ENCODE measurements around the gene HTT.
A peak's percentile ranks its signal among the peaks of the same experiment; 100 is the strongest.

GRCh38 chr4:3193531-3194203, 119.2 kb downstream of the HTT start:
- TF ChIP-seq PBX3 (IDR thresholded peaks at IDR 0.05; ENCODE audit: insufficient replicate concordance, low read depth, low read length) (no peak), EZH2 (IDR thresholded peaks at IDR 0.05; ENCODE audit: borderline replicate concordance, control insufficient read depth, low read depth, low read length) (no peak), PML (IDR thresholded peaks at IDR 0.05; ENCODE audit: low read length) (no peak), SP1 (IDR thresholded peaks at IDR 0.05; ENCODE audit: low read depth, low read length) (no peak), ZZZ3 (IDR thresholded peaks at IDR 0.05; ENCODE audit: control insufficient read depth, insufficient read length, low read depth) (no peak), TCF7 (IDR thresholded peaks at IDR 0.05; ENCODE audit: borderline replicate concordance) (no peak), HDAC6 (IDR thresholded peaks at IDR 0.05; ENCODE audit: unreplicated experiment) (no peak), ASH2L (IDR thresholded peaks at IDR 0.05; ENCODE audit: borderline replicate concordance, low read depth) (no peak), EP300 (IDR thresholded peaks at IDR 0.05; ENCODE audit: borderline replicate concordance in 1 of 2, control insufficient read depth in 1 of 2, low read depth in 2 of 2, low read length in 2 of 2) (no peak), CHD2 (IDR thresholded peaks at IDR 0.05; ENCODE audit: borderline replicate concordance, low read depth, low read length) (no peak), RFX5 (IDR thresholded peaks at IDR 0.05; ENCODE audit: low read depth, low read length) (no peak)
- TF ChIP-seq, protein P1, sequence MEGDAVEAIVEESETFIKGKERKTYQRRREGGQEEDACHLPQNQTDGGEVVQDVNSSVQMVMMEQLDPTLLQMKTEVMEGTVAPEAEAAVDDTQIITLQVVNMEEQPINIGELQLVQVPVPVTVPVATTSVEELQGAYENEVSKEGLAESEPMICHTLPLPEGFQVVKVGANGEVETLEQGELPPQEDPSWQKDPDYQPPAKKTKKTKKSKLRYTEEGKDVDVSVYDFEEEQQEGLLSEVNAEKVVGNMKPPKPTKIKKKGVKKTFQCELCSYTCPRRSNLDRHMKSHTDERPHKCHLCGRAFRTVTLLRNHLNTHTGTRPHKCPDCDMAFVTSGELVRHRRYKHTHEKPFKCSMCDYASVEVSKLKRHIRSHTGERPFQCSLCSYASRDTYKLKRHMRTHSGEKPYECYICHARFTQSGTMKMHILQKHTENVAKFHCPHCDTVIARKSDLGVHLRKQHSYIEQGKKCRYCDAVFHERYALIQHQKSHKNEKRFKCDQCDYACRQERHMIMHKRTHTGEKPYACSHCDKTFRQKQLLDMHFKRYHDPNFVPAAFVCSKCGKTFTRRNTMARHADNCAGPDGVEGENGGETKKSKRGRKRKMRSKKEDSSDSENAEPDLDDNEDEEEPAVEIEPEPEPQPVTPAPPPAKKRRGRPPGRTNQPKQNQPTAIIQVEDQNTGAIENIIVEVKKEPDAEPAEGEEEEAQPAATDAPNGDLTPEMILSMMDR (IDR thresholded peaks at IDR 0.05 in 2 of 3, conservative IDR thresholded peaks at IDR 0.05 in 1 of 3; ENCODE audit: control insufficient read depth in 2 of 3, extremely low read depth in 1 of 3, insufficient read depth in 1 of 3, low read depth in 3 of 3, low read length in 3 of 3), result peak in 1 of 3 experiments; percentile 12; a peak in 1 of 6 replicates

Measured in GM12878 (cell line).